ENCODE results near the gene FLAD1.

Gene FLAD1

GRCh38 chr1:155034318-155035208 is 51.4 kb downstream of the FLAD1 start:
- no peak for DNase-seq

DNA sequence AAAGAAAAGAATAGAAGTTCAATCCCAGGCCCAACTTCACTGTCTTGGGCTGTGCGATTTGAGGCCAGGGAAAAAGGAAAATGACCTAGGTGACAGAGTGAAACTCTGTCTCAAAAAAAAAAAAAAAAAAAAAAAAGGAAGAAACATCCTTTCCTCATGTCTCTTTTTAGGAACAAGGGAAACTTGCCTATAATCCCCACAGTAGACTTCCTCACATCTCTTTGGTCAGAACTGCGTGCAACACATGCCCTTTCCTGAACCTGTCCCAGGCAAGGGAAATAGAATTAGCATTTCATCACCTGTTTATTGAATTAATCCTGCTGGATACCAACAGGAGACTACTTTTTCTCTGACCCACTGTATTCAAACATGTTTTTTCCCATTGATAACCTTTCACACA is 52.8 kb downstream of the FLAD1 start:
- DNase-seq, result no peak

DNA sequence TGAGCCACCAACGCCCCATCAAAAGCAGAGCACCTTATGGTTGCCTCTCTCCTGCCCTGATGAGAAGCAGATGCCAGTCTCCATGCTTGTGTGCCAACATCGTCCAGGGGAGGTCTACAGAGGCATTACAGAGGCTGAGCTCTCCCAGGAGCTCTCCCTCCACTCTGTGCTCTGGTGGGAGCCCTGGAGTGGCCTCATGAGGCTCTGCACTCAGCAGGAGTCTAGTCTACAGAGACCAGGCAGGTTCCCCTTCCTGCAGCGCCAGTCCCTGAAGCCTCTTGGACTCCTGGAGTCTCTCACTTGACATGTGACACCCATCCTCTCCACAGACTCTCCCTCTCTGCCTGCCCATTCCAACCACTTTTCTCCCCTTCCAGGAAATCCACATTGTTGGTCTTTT is 53.9 kb downstream of the FLAD1 start:
- no peak for DNase-seq

DNA sequence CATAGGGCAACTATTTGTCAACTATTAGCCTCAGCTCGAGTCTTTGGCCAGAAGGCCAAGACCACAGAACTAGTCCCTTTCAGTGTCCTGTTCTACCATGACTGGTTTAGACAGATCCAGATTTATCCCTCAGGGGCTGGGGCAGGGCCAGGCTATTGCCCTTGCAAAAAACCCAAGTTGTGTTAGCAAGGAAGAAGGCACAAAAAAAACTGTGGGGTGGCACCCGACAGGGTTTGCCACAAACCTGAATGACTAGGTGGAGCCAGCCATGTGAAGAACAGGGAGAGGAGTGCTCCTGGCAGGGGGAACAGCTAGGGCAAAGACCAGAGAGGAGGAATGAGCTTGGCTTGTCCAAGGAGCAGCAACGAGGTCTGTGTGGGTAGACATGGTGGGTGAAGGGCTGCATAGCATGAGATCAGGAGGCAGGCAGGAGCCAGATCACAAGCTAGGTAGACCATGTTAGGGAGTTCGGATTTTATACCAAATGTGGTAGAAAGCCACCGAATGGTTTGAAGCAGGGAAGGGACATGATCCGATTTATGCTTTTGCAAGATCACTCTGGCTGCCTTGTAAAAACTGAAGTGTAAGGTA is 54.8 kb downstream of the FLAD1 start:
- no peak for DNase-seq

DNA sequence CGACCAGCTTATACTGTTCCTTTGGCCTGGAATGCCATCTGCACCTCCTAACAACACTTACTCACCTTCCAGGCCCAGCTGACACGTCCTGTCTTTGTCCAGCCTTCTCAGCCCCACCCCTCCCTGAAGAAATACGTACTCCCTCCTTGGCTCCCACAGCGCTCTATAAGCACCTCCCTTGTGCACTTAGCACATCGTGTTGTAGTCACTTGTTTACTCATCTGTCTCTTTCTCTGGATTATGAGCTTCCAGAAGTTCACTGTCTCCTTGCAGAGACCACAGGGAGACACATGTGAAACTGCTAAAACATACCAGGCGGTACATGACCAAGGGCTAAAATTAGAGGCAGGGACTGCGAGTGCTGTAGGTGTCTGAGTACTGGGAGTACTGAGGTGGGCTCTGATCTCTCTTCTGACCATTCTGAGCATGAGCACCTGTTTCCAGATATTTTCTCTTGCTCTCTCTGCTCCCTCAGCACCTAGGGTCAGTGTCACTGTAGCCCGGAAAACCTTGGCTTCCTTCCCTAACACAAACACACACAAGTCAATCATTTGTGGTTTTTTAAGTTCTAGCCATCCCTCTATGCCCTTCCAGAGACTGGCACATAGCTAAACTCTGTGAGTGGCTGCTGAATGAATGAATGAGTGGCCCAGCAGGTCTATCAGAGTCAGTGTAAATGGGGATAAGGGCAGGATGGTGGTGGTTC is 55.6 kb downstream of the FLAD1 start:
- no peak for DNase-seq

DNA sequence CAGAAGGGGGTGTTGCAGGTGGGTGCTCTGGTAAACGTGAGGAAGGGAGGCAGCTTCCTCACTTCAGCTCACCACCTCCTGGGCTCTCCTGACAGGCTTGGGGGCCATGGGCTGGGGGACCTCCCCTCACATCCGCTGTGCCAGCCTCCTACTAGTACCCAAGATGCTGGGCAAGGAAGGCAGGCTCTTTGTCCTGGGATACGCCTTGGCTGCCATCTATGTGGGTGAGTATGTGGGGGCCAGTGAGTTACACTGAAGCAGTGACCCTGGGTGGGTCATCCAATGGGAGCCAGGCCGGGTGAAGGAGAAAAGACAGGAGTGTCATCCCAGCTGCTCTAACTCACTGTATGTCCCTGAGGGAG is 56.1 kb downstream of the FLAD1 start:
- no peak for DNase-seq

- no peak for DNase-seq
These were observed 57.4 kb downstream of the FLAD1 start for GRCh38 chr1:155040358-155041093.
